GM21717 (cell line): Measurements from ENCODE around the gene GLRA1.
"Not testable (repeated sequence)": the region's sequence is repeated elsewhere in the genome, so short reads cannot be mapped to it uniquely, and the experiment has no call there.

Experiments used
- ATAC-seq: cut with Tn5 transposase; IDR thresholded peaks from one replicate; pipeline ENCODE4 v1.9.1; 2021; ENCODE audit warnings: mild to moderate bottlenecking, moderate library complexity; ENCODE audit not compliant: unreplicated experiment

Gene GLRA1

DNA sequence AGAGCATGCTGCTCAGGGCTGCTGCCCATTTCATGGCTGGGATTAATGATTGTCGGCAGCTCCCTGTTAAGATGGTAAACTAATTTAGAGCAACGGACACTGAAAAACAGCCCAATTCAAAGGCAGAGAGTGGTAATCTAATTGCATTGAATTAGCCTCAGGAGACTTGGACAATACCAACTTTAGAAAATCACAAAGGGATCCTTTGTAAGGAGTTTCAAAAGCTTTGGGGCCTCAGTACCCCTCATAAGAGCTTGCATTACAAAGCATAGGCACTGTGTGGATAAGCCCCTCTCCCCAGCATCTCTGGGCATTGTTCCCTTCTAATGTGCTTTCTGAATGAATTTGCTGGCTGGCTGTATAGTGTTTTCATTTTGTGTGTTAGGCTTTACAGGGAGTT is 6.7 kb downstream of the GLRA1 start:
- ATAC-seq, result no peak

DNA sequence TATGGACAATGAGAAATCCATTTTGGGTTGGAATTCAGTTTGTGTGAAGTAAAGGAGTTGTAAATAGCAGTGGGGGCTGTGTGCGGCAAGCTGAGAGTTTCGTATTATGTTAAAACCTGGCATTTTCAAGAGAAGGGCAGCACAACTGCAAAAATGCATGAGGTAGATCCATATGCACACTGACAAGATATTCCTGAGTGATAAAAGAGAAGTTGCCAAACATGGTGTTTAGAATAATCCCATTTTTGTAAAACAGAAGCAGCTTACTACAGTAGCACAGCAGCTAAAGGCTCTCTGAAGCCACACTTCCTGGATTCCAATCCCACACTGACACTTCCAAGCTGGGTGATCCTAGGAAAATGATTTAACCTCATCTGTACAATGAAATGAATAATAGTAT is 11.2 kb downstream of the GLRA1 start:
- ATAC-seq, result no peak

DNA sequence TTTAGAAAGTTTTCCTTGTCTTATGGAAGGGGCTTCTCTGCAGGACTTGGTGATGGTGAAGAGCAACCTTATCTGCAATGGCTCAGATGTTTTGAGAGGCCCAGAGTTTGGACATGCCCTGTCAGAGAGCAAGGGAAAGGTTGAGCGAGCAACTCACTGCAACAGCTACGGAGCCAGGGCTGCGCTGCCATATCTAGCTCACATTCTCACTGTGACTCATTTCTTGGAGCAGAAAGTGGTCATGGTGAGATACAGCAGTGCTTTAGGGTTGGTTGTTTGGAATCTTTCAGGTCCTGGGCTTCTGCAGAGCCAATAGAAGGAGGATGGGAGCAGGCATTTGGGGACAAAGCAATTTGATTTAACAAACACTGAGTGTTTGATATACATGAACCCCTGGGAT is 12.3 kb downstream of the GLRA1 start:
- no peak for ATAC-seq

DNA sequence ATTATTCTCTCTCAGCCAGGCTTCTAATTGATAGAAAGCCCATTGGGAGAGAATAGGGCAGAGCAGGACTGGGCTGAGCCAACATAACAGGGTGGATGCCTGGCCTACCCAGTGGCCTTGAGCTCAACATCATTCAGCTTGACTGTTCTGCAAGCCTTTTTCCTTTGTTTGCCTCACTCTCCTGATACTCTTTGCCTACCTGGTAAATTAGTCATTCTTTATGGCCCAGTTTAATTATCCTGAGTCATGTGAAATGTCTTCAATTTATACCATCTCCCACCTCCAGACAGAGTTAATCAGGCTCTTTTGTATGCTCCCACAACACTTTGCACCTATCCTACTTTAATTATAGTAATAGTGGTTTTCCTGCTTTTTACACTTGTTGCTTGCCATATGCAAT is 13.6 kb downstream of the GLRA1 start:
- ATAC-seq, result no peak

DNA sequence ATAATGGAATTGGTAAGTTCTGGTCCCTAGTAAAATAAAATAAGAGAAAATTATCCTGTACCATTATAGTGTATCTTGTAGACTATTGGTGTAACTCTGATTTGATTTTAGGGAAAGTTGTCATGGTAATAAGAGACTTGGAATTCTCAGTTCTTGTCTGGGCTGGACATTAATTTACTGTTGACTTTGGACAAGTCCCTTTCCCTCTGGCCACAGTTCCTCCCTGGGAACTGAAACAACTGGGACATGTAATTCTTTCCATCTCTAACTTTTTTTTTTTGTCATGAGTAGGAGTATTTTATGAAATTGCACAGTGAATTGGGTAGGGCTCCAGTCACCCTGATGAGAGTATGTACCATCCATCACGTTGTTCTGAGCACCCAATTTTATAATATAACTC is 15.0 kb downstream of the GLRA1 start:
- no peak for ATAC-seq

DNA sequence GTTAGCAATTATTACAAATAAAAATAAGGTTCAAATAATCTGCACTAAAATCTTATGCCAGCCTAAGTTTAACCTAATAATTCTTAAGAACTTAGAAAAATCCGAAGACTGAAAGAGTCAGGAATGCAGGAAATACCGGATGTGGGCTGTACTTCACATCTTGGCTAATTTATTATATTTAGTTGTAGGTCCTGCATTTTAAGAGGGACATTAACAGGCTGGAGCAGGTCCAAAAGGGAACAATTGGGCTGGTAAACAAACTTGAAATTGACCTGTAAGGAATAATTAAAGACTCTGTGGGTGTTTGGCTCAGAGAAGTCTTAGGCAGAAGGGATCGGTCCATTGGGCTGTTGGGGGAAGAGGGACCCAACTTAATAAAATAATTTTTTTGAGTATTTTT is 18.4 kb downstream of the GLRA1 start:
- ATAC-seq, result no peak

DNA sequence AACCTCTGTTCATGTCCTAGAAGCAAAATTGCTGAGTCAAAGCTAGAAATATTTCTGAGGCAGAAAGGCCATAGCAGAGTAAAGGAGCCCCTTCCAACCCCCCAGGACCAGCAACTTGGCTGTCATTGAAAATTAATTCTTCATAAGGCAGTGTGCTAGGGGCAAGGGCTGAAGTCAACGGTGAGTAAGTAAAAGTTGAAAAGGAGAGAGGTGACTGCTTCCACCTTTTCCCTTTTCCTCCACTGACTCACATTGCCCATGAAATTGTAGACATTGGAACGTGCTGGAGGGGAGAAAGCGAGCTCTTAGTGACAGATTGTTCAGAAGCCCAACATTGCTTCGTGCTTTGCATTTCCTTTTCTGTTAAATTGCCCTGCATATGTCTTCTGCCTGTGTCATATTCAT is 19.1 kb downstream of the GLRA1 start:
- ATAC-seq, result no peak

DNA sequence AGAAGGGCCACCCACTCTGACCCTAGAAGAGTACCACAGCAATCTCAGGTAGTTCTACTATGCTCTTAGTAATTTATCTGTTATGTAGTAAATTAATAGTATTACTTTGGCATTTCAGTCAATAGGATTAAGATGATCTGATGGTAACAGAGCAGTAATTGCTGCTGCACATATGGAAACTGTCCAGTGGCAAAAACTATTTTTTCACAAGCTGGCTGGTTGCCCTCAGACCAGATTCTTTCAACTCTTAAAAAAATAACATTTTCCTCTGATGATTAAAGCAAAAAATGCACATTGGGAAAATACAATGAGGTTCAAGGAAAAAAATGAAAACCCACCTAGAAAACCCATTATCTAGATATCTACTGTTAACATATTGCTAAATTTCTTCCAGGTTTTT is 19.7 kb downstream of the GLRA1 start:
- ATAC-seq, result no peak

DNA sequence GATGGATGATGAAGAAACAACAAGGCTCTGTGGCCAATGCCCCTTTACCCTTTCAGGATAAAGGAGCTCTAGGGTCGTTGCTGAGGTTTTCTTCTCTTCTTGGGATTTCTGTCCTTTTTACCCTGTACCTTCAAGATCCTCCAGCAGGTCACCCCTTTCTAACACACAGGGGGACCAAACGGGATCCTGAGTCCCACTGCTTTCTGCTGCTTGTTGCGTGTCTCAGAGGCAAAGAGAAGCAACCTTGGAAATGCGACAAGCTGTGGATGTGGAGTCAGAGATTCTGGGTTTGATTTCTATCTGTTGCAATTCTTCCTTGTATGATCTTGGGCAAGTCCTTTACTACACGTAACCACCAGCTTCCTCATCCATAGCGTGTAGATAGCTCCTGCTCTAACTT is 20.5 kb downstream of the GLRA1 start:
- ATAC-seq, result no peak

DNA sequence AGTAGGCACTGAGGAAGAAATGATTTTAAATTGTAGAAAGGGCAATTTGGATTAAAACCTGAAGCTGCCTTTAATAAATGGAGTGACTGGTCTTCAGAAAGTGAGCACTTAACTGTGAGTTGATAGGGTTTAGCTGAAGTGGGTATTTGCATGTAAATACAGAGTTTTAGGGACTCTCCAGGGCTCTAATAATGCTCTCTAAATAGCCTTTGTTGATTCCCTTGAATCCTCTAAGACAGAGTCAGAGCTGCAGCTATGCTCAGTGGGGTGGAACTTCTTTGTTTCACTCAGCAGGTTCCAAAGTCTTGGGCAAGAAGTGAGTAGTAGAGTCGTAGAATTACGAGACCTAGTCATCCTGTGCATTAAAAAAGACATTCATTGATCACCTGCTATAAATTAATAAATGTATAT is 21.4 kb downstream of the GLRA1 start:
- peak; percentile 95 for ATAC-seq

DNA sequence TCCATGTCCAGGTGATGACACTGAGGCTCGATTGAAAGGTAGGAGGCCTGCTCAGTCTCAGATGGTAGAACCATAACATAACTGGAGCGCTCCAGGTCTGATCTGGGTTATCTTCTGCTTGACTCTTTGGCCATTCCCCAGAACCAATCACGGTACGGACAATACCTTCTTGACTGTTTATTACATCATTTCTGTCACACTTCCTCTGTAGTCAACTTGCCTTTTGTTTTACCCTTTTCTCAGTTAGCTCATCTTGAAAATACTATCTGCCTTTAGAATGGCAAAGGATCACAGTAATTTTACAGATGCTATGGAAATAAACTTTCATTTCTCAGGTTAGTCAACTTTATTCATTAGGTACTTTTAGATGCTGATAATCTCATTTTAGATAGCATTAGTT is 22.4 kb downstream of the GLRA1 start:
- ATAC-seq, result peak; percentile 37

DNA sequence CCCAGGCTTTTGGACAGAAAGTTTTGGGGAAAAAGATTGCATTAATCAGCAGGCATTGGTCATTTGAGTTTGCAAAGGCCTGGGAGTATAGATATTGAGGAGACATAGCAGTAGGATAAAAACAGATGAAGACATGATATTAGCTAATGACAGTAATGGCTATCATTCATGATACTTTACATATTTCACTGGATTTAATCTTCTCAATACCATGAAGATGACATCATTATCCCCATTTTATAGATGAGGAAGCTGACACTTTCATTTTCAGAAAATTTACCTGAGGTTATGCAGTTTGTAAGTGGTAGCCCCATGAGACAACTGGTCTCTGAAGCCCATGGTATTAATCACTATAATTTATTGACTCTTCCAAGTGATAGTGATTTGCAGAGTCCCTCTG is 23.0 kb downstream of the GLRA1 start:
- no peak for ATAC-seq

DNA sequence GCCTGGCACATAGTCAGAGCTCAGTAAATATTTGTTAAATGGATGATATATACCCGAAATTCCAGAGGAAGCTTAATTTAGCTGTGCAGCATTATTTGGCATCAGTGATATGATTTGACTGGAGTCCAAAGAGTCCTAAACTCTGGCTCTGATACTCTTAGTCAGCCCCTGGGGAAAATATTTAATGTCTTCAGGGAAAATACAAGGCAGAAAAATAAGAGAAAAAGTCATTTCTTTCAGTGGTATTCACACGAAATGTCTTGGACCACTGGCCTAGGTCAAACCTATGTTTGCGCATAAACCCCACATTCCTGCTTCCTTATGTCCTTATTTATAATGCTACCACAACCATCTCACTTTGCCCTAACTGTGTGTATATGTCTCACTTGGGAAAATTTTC is 23.8 kb downstream of the GLRA1 start:
- ATAC-seq, result no peak

DNA sequence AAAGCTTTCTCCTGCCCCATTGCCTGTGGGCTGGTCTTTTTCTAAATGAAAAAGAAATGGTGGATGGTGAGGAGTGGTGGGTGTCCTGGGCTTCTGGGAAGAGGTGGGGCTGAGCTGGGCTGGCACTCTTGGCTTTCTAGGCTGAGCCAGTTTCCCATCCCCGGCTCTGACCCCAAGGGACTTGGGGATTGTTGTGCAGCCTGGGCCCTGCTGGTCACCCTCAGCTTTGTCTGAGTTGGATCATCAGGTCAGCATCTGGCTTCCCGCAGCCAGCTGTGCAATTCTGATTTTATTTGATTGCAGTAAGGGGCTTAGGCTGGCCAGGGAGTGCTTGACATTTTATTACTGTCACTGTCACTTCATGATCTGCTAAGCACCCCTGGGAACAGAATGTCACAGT is 25.3 kb downstream of the GLRA1 start:
- ATAC-seq, result no peak

DNA sequence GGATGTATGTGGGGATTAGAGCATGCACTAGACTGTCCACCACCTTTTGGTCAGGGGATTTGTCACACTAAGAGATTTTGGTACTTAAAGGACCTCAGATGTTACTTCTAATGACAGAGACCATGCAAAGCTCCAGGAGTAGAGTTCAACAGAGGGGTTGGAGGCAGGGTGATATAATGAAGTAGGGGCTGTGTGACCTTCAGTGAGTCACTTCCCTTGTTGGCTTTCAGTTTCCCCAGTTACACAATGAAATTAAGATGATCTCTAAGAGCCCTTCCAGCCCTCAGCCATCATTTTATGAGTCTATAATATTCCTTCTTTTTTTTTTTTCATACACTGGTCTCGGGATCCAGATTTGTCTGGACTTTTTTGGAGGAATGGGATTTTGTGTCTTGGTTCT is 26.8 kb downstream of the GLRA1 start:
- no peak for ATAC-seq

DNA sequence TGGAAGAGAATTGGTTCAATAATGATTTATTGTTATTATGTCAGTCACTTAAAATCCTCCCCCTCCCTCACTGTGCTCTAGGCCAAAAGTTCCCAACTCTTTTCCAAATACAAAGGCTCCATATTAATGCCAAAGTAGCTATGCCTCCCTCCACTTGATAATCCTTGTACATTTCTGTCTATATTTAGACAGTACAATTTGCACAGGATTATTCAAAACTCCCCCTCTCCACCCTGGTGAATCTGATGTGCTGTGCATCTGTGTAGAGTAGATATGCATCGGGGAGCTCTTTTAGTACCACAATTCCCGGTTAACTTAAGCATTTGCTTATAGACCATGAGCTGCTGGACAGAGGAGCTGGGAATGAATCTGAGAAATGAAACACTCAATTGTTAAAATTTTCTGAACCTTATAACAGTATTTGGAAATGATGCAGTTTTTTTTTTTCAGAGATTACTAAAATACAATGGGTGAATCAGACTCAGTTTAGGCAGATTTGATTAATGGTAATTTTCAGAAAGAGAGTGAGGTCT is 27.6 kb downstream of the GLRA1 start:
- no peak for ATAC-seq

DNA sequence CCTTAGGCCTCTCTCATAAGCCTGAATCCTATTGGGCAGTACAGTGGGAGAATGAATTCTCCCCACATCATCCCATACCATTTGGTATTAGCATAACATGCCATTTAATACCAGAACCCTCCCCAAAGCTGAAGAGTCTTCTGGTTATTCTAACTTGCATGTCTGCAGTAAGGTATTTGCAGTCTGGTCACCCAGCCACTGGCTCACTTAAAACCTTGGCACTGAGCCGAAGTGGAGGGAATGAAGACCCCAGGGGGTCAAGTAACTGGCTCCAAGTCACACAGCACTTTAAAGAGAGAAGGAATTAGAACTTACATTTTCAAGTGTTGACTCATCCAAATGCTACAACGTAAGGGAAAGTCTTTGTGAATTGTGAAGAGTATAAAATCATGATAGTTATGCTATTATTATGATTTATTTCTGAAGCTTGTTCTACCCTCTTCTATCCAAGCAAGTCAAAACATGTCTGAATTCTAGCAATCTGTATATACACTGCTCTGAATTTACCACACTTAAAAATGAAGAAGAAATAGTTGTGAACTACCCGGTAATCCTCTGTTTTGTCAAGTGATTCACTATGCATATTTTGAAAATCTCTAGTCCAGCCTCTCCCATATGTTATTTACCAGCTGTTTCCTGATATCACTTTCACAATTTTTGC is 28.5 kb downstream of the GLRA1 start:
- ATAC-seq, result no peak

DNA sequence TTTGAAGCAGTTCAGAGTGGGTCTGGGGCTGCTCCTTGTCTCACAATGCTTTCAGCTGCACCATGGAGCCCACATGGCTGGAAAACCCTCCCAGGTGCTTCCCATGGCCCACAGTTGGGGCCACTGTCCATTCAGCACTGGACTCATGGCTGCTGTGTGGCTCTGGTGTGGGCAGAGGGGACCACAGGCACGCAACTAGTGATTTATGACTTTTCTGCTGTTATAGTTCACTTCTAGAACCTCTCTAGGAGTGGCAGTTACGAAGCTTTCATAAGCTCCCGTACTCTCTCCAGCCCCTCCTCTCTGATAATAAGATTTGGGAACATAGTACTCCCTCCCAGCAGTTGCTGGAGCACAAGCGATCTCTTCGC is 29.0 kb downstream of the GLRA1 start:
- ATAC-seq, result no peak

DNA sequence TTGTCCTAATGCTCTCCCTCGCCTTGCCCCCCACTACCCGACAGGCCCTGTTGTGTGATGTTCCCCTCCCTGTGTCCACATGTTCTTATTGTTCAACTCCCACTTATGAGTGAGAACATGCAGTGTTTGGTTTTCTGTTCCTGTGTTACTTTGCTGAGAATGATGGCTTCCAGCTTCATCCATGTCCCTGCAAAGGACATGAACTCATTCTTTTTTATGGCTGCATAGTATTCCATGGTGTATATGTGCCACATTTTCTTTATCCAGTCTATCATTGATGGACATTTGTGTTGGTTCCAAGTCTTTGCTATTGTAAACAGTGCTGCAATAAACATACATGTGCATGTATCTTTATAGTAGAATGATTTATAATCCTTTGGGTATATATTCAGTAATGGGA is 31.2 kb downstream of the GLRA1 start:
- ATAC-seq, result not testable (repeated sequence)

DNA sequence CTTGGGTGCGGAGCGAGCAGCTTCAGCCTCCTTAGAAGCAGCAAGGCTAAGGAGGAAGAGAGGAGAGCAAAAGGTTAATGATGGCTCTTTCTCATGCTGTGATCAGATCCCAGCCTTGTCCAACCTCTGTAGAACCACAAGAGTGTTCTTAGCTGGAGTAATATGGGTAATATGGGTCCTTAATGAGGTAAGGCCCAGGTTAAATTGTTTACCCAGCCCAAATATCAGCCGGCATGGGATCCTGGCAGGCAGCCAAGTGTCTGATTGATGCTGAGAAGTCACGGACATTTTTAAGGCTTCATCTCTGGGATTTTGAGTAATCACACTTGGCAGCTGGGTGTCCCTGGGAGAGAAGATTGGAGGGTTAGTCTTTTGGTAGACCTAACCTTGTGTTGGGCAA is 32.3 kb downstream of the GLRA1 start:
- no peak for ATAC-seq

DNA sequence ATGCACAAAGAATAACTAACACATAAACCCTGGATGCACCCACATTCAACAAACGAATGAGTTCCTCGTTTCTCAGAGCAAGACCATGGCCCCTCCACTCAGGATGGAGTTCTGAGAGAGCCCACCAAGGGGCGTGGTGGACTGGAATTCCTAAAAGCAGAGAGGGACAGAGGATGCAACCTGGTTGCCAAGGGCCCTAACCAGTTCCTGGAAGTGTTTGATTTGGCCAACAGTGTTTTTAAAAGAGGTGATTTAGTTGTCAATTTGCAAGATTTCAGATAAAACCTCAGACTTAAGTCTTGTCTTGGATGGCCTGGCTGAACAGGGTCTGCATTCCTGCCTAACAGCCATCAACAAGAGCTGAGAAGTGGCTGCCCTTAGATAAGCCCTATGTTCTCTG is 34.4 kb downstream of the GLRA1 start:
- no peak for ATAC-seq

DNA sequence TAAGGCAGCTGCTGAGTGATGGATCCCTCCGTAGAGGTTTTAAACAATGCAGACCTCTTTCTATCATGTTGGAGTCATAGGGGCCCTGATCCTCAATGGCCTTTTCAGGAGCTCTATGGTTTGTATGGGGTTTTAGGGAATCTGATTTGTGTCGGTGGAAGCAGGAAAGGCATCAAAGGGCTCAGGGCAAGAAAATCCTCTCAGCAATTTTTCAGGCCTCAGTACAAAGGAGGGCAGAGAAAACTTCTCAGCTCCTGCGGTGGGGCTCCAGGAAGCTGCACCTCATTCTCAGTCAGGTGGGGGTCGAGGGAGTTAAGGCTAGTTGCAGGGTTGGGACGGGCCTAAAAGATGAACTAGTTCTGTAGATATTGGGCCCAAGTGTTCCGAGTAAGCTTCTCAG is 35.0 kb downstream of the GLRA1 start:
- no peak for ATAC-seq

DNA sequence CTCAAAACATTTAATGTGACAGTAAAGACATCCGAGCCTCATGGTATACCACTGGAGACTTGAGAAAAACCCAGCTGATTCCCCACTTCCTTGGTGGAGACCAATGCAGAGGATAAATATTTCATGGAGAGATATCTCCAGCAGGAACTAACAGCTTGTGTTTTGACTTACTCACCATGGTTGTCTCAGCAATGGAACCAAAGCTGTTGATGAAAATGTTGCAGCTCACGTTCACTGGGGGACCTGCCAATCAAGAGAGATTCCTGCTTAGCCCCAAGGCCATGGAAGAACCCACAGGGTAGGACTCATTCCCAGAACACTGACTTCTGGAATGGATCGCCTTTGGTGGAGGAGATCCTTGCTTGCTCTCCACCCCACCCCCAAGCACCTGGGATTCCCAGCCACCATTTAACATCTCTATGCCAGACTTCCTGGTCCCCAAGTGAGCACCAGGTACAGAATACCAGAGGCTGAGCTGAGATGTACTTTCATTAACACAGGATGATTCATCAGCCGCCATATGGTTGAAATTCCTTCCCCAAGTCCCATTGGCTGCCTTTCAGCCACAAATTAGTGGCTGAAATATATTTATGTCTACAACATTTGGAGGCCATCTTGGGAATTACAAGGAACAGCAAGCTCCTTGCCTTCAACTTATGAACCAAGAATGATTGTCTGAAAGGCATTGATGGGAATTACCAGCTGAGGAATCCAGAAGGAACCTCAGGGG is 37.9 kb downstream of the GLRA1 start:
- no peak for ATAC-seq
